Calu3 (cell line): ENCODE results near the gene ZNF740. TPM values are rescaled to one million over a fixed set of nuclear protein-coding genes. Genes with fewer than 3 reads are reported as not detected.
"Not testable (repeated sequence)": the region's sequence is repeated elsewhere in the genome, so short reads cannot be mapped to it uniquely, and the experiment has no call there.

Experiments used
- BruUV-seq: library from RNA; stranded (reverse); fragments of 400-500 nt; replicated peaks from 2 replicates; lab custom pipeline; 2021; lab: Mats Ljungman, UMichigan
- CTCF ChIA-PET: fragments of 300-600 bp; sonication (Branson Sonifier 250); formaldehyde crosslinking; loops from one replicate; lab custom pipeline; 2022; ENCODE audit warnings: antibody characterized with exemption; lab: Charles Lee
- DNase-seq: peaks from one replicate; pipeline ENCODE4 v3.0.0; 2022
- H3K27ac Mint-ChIP-seq: one replicate; pipeline ENCODE4 v1.8.0; 2022; ENCODE audit warnings: mixed read lengths; ENCODE audit not compliant: unreplicated experiment
- H3K27me3 Mint-ChIP-seq: one replicate; pipeline ENCODE4 v1.8.0; 2022; ENCODE audit warnings: mixed read lengths; ENCODE audit not compliant: unreplicated experiment
- H3K36me3 Mint-ChIP-seq: one replicate; pipeline ENCODE4 v1.8.0; 2022; ENCODE audit warnings: mild to moderate bottlenecking, moderate library complexity, mixed read lengths; ENCODE audit not compliant: insufficient read depth, unreplicated experiment
- H3K4me1 Mint-ChIP-seq: one replicate; pipeline ENCODE4 v1.8.0; 2022; ENCODE audit warnings: mild to moderate bottlenecking, low read depth, mixed read lengths; ENCODE audit not compliant: unreplicated experiment
- H3K4me3 Mint-ChIP-seq: one replicate; pipeline ENCODE4 v1.8.0; 2022; ENCODE audit warnings: mild to moderate bottlenecking, low read depth, moderate library complexity, mixed read lengths; ENCODE audit not compliant: unreplicated experiment
- H3K9me3 Mint-ChIP-seq: one replicate; pipeline ENCODE4 v1.8.0; 2022; ENCODE audit warnings: low read depth, mixed read lengths; ENCODE audit not compliant: unreplicated experiment
- CTCF ChIP-seq: fragments of 200-600 bp; IDR thresholded peaks from one replicate; pipeline ENCODE4 v1.8.0; 2022; ENCODE audit warnings: antibody characterized with exemption; ENCODE audit not compliant: unreplicated experiment
- intact Hi-C: fragments of 100-400 bp; cut with micrococcal nuclease; formaldehyde crosslinking; loops from one replicate; pipeline ENCODE4 v1.10.0; 2022; ENCODE audit not compliant: unreplicated experiment
- total RNA-seq: library from RNA; stranded (reverse); gene quantifications from 2 replicates; pipeline ENCODE4 v1.2.3, GENCODE V29; 2022

Gene ZNF740
- total RNA-seq, 1 experiment from 2014 or later: 32.7 TPM

GRCh38 chr12:53161119-53161911 is 19.2 kb upstream of the ZNF740 start:
- Mint-ChIP-seq H3K4me3 (no peak overlapping the region), H3K27ac (no peak overlapping the region), H3K36me3 (no peaks in the 10 kb centered on the region), H3K4me1 (no peaks in the 10 kb centered on the region), H3K9me3 (no peaks in the 10 kb centered on the region), H3K27me3 (no peaks in the 10 kb centered on the region)
- intact Hi-C loops: no loop called here
- no peak for TF ChIP-seq CTCF
- no TSS peak for BruUV-seq
- CTCF ChIA-PET: interaction anchor here (0.6 kb wide), 1 partner anchor 87 kb away, joined by 3 read pairs; no protein-coding TSS in a partner anchor
- no peak for DNase-seq

- not testable (repeated sequence) for H3K27ac Mint-ChIP-seq
Measured at GRCh38 chr12:53163008-53163407, 17.5 kb upstream of the ZNF740 start.

GRCh38 chr12:53166837-53167236 is 13.7 kb upstream of the ZNF740 start:
- Mint-ChIP-seq H3K27me3 (no peaks in the 10 kb centered on the region), H3K4me3 (no peak overlapping the region), H3K27ac (no peak overlapping the region), H3K4me1 (no peaks in the 10 kb centered on the region), H3K9me3 (no peaks in the 10 kb centered on the region), H3K36me3 (no peaks in the 10 kb centered on the region)
- DNase-seq: no peak
- intact Hi-C loops: no loop called here
- CTCF ChIA-PET: no interaction called here
- no TSS peak for BruUV-seq
- no peak for TF ChIP-seq CTCF

More at GRCh38 chr12:53163008-53163407, 17.5 kb upstream of the ZNF740 start:
- H3K4me3 Mint-ChIP-seq, H3K36me3 Mint-ChIP-seq, DNase-seq, H3K9me3 Mint-ChIP-seq, H3K27me3 Mint-ChIP-seq, intact Hi-C loops, BruUV-seq, CTCF ChIA-PET, H3K4me1 Mint-ChIP-seq: not testable (repeated sequence)

- BruUV-seq: no TSS peak
- intact Hi-C loops: no loop called here
- H3K4me3 Mint-ChIP-seq: no peak overlapping the region
- TF ChIP-seq CTCF: no peak
- H3K36me3 Mint-ChIP-seq: no peaks in the 10 kb centered on the region
- H3K9me3 Mint-ChIP-seq: no peaks in the 10 kb centered on the region
- CTCF ChIA-PET: no interaction called here
- H3K27me3 Mint-ChIP-seq: no peaks in the 10 kb centered on the region
- no peak for DNase-seq
- H3K27ac Mint-ChIP-seq: no peak overlapping the region
- no peaks in the 10 kb centered on the region for H3K4me1 Mint-ChIP-seq
Measured at GRCh38 chr12:53169644-53170043, 10.9 kb upstream of the ZNF740 start.

- Mint-ChIP-seq H3K9me3 (no peaks in the 10 kb centered on the region), H3K4me1 (peaks cover 6% of the 10 kb centered on the region), H3K36me3 (no peaks in the 10 kb centered on the region), H3K4me3 (no peak overlapping the region), H3K27me3 (no peaks in the 10 kb centered on the region), H3K27ac (no peak overlapping the region)
- CTCF ChIA-PET: no interaction called here
- intact Hi-C loops: no loop called here
- TF ChIP-seq CTCF: no peak
- no TSS peak for BruUV-seq
- no peak for DNase-seq
Measured at GRCh38 chr12:53170215-53170614, 10.3 kb upstream of the ZNF740 start.
